ENCODE measurements around the gene EXOC3L1.

EXOC3L1 gene

GRCh38 chr16:67190041-67190440, at the start of gene EXOC3L1:
Gene EXOC3L1 (minus strand): TSS chr16:67190136. CDS start chr16:67189676, 460 bp downstream.
- DNase-seq (ENCODE audit: low spot score): no peak

- no peak for DNase-seq (ENCODE audit: low spot score)
These were observed 49.0 kb upstream of the EXOC3L1 start for GRCh38 chr16:67238806-67239470.

GRCh38 chr16:67238278-67238575, 48.3 kb upstream of the EXOC3L1 start:
- DNase-seq (ENCODE audit: low spot score): no peak

DNA sequence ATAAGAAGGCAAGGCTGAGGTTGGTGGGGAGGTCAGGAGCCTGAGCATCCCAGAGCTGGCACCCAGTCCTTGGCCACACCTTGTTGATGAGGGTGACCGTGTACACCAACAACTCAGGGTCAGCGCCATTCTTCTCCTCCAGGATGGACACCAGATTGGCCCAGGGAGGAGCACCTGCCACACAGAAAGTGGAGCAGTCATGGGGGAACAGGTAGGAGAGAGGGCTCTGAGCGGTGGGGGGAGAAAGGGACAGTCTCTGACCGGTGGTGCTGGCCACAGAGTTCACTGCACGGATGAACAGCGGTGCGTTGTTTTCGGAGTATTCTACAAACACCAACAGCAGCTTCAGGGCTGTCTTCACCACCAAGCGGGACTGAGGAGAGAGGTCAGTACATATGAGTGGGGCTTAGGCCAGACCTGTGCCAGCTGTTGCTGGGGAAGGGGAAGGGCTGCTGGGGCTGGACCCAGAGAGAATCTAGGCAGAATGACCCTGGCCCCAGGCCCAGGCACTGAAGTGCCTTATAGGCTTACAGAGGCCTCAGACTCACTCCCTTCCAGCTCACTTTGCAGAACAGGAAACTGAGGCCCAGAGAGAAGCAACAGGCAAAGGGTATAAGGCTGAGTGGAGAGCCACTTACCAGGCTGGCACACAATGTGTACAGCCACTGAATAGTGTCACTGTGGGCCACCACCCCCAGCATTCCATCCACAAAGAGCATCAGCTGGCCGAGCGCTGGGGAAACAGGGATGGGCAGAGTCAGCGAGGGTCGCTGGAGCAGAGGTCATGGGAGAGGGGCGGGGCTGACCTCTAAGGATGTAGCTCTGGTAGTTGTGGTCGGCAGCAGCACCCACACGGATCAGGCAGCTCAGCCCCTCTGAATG, 47.7 kb upstream of the EXOC3L1 start:
- DNase-seq (ENCODE audit: low spot score): no peak

DNA sequence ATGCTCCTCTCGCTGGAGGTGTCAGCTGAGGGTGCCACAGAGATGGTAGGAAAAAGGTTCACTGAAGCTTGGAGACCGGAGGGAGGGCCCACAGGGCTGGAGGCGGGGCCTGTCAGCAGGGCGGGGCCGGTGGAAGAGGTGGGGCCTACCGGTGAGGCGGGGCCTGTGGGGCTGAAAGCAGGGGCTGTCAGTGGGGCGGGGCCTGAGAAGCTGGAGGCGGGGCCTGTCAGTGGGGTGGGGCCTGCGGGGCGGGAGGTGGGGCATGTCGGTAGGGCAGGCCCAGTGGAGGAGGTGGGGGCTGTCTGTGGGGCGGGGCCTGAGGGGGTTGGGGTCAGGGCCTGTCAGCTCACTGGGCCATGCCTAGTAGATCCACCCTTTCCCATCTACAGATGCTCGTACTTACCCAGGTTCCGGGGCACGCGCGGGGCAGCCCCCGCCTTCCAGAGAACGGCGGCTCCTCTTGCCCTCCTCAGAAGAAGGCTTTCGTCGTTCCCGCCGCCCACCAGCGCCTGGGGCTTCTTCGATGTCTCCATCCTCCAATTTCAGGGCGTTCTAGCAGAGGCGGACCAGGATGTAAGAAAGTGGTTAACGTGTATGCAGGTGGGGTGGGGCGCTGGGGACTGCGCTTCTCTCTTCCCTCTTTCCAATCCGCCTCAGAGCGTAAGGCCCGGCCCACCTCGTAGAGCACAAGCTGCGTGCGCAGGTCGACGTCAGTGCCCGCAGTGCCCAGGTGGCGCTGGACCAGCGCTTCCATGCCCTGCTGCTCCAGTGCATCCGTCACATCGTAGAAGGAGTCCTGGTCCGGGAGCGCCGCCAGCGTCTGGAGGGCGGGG, 46.8 kb upstream of the EXOC3L1 start:
- DNase-seq (ENCODE audit: low spot score): peak; percentile 80

DNA sequence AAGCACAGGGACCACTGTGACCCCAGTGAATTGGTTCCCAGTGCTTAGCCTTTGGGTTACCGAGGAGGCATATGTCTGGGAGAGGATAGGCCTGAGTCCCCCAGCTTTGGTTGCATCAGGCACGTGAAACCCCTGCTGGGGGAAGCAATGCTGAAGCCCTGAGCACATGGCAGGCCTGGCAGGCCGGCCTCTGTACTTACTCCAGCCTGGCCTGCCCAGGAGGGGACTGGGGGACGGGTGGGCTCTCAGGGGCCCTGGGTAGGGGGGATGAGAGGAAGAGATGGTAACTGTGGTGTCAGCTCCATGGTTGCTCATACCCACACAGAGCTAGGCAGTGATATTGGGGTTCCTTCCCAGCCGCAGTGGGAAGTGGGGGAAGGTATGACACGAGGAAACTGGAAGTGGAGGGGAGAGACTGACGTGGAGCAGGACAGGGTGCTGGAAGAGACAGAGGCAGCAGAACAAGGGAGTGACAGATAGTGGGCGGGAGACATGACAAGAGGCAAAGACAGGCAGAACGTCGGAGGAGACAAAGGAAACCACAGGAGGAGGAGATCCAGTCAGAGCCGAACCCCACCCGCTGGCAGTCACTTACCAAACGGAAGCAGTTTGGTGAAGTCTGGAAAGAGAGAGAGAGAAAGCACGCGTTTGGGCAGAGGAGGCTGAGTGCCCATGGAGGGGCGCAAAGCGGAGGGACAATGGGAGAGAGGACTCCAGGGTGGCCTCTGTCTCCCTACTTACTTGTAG, 46.1 kb upstream of the EXOC3L1 start:
- DNase-seq (ENCODE audit: low spot score): no peak

DNA sequence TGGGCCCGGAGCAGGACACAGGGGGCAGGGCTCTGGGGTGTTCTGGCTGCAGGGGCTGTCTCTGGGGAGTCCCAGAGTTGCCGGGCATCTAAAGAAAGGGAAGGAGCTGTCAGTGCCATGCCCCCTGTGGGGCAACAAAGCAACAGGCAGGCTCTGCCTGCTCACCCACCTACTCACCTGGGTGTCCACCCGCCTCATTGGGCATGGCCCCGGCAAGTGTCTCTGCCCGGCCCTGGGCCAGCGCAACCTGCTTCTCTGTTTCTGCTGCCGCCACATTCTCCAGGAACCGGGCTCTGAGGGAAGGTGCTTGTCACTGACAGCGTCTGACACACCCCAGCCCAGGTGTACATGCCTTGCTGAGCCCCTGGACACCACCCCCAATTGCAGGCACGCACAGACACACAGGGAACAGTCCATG, 44.3 kb upstream of the EXOC3L1 start:
- DNase-seq (ENCODE audit: low spot score): no peak

DNA sequence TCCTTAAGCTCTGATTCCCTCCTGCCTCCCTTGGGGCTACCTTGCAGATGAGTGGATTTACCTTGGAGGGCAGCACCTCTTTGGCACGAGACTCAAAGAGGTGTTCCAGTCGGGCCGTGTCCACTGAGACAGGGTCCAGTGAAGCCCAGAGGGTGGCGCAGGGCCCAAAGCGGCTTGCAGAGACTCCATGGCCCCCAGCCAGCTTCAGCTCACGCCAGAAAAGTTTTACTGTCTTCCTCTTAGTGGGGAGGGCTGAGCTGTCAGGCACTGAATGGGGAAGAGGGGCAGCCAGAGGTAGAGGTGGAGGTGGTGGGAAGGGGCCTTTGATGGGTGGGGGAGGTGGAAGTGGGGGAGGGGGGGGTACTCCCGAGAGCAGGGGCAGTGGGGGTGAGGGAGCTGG, 43.7 kb upstream of the EXOC3L1 start:
- no peak for DNase-seq (ENCODE audit: low spot score)

- no peak for DNase-seq (ENCODE audit: low spot score)
These were observed 41.1 kb upstream of the EXOC3L1 start for GRCh38 chr16:67230809-67231660.

DNA sequence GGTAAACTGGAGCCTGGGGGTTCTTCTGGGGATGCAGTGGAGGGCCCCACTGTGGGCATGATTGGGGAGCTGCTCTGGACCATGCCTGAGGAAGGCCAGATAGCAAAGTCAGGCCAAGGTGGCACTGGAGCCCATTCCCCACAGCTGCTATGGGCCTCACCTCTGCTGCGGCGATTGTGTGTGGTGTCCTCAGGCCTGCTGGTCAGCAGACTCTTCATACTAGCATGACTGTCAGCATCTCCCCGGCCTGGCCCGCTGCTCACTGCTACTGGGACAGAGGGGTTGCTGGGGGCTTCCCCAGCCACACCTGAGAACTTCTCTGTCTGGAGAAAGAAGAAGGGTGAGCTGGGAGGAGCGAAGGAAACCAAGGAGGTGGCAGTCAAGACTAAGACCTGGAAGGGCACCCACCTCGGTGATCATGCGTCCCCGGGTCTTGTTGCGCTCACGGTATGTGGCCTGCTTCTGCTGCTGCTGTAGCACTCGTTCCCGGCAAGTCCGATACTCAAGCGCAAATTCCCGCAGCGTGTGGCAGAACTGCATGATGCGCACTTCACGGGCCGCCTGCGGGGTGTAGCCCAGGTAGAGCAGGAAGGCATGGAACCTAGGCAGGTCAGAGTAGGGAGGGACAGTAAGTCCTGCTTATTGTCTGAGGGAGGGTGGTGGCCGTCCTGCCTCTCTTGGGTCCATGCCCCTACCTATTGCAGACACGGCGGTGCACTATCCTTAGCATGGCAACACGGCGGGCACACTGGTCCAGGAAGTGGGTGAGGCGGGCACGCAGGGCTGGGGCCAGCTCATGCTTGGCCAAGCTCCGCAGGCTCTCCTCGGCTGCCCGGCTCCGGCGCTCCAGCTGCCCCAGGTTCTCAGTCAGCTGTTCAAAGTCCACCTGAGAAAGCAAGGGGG, 40.2 kb upstream of the EXOC3L1 start:
- no peak for DNase-seq (ENCODE audit: low spot score)

DNA sequence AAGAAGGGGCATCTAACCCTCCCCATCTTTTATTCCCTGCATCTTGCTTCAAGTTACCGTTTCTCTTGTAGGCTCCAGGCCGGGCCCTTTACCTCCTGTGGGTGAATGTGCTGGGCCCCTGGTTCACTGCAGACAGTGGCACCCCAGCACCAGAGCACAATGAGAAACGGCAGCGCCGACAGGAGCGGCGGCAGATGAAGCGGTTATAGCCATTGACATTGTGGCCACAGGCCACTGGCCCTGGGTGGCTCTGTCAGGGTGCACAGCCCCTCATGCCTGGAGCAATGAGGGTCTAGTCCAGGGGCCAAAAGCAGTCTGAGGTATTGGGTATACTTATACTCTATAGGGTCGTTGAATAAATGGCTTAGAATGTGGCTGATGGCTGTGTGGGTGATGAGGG, 39.0 kb upstream of the EXOC3L1 start:
- DNase-seq (ENCODE audit: low spot score): no peak

DNA sequence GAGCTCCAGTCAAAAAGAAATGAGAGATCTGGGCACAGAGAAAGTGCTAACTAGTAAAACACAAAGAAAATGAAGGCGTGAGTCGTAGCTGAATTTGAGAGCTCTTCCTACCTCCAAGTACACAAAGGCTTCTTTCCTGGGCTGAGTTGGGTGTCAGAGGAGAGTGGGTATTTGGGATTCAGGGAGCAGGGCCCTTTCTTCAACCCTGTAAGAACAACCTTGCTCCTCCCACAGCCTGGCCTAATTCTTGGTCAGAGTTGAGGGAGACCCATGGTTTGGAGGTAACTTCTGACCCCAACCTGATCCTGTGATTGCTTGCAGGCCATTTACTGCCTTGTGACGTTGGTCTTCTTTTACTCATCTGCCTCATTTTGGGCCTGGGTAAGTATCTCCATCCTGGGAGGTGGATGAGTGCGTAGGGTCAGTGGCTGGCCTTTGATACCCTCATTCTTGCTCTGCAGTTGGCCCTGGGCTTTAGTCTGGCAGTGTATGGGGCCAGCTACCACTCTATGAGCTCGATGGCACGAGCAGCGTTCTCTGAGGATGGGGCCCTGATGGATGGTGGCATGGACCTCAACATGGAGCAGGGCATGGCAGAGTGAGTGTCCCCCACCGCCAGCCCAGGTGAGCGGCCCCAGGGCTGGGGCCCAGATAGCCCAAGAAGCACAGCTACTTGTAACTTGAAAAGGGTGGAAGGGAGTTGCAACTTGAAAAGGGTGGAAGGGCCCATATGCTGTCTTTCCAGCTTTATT, 38.3 kb upstream of the EXOC3L1 start:
- DNase-seq (ENCODE audit: low spot score): no peak

GRCh38 chr16:67227567-67227921, 37.6 kb upstream of the EXOC3L1 start:
- DNase-seq (ENCODE audit: low spot score): no peak

GRCh38 chr16:67226804-67227566, 37.0 kb upstream of the EXOC3L1 start, which contains the start of gene TMEM208:
Gene TMEM208 (plus strand): TSS chr16:67227130. CDS start chr16:67227219, 89 bp downstream.
- peak; percentile 97 for DNase-seq (ENCODE audit: low spot score)

DNA sequence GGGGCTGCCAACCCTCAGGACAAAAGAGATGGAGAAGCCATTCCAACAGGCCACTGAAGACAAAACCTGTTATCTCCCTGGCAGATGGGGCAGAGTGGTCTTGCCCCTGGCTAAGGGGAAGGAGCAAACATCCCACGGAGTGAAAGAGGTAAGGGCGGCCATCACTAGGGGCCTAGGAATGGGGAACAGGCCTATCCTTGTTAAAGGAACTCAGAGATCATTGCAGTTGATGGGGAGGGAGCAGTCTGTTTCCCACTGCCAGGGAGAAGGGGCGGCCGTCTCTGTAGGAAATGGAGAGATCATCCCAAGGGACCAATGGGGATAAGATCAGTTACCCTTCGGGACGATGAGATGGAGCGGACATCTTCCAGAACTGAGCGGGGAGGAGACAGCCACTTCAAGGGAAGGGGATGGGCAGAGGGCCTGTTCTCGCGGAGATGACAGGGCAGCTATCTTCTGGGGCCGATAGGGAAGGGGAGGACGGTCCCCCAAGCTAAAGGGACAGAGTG, 36.4 kb upstream of the EXOC3L1 start:
- no peak for DNase-seq (ENCODE audit: low spot score)

DNA sequence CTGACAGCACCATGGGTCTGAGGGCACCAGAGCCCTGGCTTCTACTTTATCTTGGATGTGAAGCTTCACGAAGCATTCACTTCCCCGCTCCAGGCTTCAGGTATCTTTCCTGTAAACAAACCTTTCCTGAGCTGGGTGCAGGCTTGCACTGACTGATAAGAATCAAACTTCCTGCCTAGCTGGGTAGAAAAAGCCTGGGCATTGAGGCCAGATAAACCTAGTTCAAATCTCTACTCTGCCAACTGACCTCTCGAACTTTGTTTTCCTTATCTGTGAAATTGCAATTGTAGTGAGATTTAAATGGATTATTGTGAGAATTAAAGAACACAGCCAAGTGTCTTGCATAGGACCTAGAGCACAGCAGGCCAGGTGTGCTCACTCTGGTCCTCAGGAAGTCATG, 34.1 kb upstream of the EXOC3L1 start:
- DNase-seq (ENCODE audit: low spot score): no peak

GRCh38 chr16:67216612-67217490, 26.9 kb upstream of the EXOC3L1 start:
- no peak for DNase-seq (ENCODE audit: low spot score)
